ENCODE results near the gene BORCS6.

The BORCS6 gene

GRCh38 chr17:8154608-8155155, 35.3 kb downstream of the BORCS6 start:
- DNase-seq (ENCODE audit: low read depth), result no peak

GRCh38 chr17:8153957-8154607, 35.9 kb downstream of the BORCS6 start:
- peak; percentile 82 for DNase-seq (ENCODE audit: low read depth)

- no peak for DNase-seq (ENCODE audit: low read depth)
These were observed 36.4 kb downstream of the BORCS6 start for GRCh38 chr17:8153525-8153956.

- DNase-seq (ENCODE audit: low read depth), result no peak
These were observed 36.9 kb downstream of the BORCS6 start for GRCh38 chr17:8153031-8153451.

GRCh38 chr17:8152112-8152775, 37.7 kb downstream of the BORCS6 start, which contains the start of gene PER1:
PER1 (minus strand) TSS chr17:8152404; CDS start chr17:8150706, 1,698 bp downstream.
- peak; percentile 68 for DNase-seq (ENCODE audit: low read depth)

GRCh38 chr17:8151641-8152111, 38.3 kb downstream of the BORCS6 start:
- DNase-seq (ENCODE audit: low read depth), result no peak

GRCh38 chr17:8151120-8151640, 38.8 kb downstream of the BORCS6 start:
- DNase-seq (ENCODE audit: low read depth), result peak; percentile 85

- no peak for DNase-seq (ENCODE audit: low read depth)
These were observed 39.5 kb downstream of the BORCS6 start for GRCh38 chr17:8150194-8151119.

- DNase-seq (ENCODE audit: low read depth), result no peak
These were observed 40.4 kb downstream of the BORCS6 start for GRCh38 chr17:8149419-8150193.

- no peak for DNase-seq (ENCODE audit: low read depth)
These were observed 41.4 kb downstream of the BORCS6 start for GRCh38 chr17:8148560-8148959.

GRCh38 chr17:8147805-8148404, 42.1 kb downstream of the BORCS6 start:
- no peak for DNase-seq (ENCODE audit: low read depth)

GRCh38 chr17:8147141-8147804, 42.7 kb downstream of the BORCS6 start:
- no peak for DNase-seq (ENCODE audit: low read depth)

GRCh38 chr17:8146381-8147140, 43.4 kb downstream of the BORCS6 start:
- no peak for DNase-seq (ENCODE audit: low read depth)

GRCh38 chr17:8145811-8146210, 44.2 kb downstream of the BORCS6 start:
- DNase-seq (ENCODE audit: low read depth), result no peak

- no peak for DNase-seq (ENCODE audit: low read depth)
These were observed 45.4 kb downstream of the BORCS6 start for GRCh38 chr17:8144401-8145231.

GRCh38 chr17:8143581-8144400, 46.2 kb downstream of the BORCS6 start:
- DNase-seq (ENCODE audit: low read depth), result no peak

- no peak for DNase-seq (ENCODE audit: low read depth)
These were observed 46.9 kb downstream of the BORCS6 start for GRCh38 chr17:8142887-8143580.
